Mesothelial cell of epicardium (in vitro differentiated cells): ENCODE measurements around the gene SERP1. TPM values are rescaled to one million over a fixed set of nuclear protein-coding genes. Genes with fewer than 3 reads are reported as not detected.
"Not testable (repeated sequence)": the region's sequence is repeated elsewhere in the genome, so short reads cannot be mapped to it uniquely, and the experiment has no call there.

Experiments
- DNase-seq, 2 experiments: peaks; one replicate each; pipeline ENCODE4 v3.0.0; 2021; ENCODE audit warnings: low spot score in 2 of 2; ENCODE audit not compliant: unreplicated experiment in 2 of 2
- H3K27ac Mint-ChIP-seq: 2 replicates; pipeline ENCODE4 v1.8.0; 2021; ENCODE audit warnings: mixed read lengths
- H3K27me3 Mint-ChIP-seq: 2 replicates; pipeline ENCODE4 v1.8.0; 2021; ENCODE audit warnings: low read depth, mixed read lengths
- H3K36me3 Mint-ChIP-seq: 2 replicates; pipeline ENCODE4 v1.8.0; 2021; ENCODE audit warnings: mixed read lengths
- H3K4me1 Mint-ChIP-seq: 2 replicates; pipeline ENCODE4 v1.8.0; 2021; ENCODE audit warnings: mixed read lengths
- H3K4me3 Mint-ChIP-seq: 2 replicates; pipeline ENCODE4 v1.8.0; 2021; ENCODE audit warnings: mild to moderate bottlenecking, moderate library complexity, mixed read lengths
- H3K9me3 Mint-ChIP-seq: 2 replicates; pipeline ENCODE4 v1.8.0; 2021; ENCODE audit warnings: mixed read lengths
- total RNA-seq: library from RNA; stranded (reverse); gene quantifications from 3 replicates; pipeline ENCODE4 v1.2.1, GENCODE V29; 2021
- TF ChIP-seq, protein P1 (sequence below): fragments of 200-600 bp; sonication (generic); IDR thresholded peaks from one replicate; pipeline ENCODE4 v1.5.0; 2021; ENCODE audit warnings: antibody characterized with exemption; ENCODE audit not compliant: unreplicated experiment

The SERP1 gene
- total RNA-seq, 1 donor from 2014 or later, result 85.8 TPM

- no peaks in the 10 kb centered on the region for H3K4me1 Mint-ChIP-seq
- no peak overlapping the region for H3K27ac Mint-ChIP-seq
- H3K36me3 Mint-ChIP-seq, result no peaks in the 10 kb centered on the region
- no peak for DNase-seq
- peaks cover 21% of the 10 kb centered on the region for H3K9me3 Mint-ChIP-seq
- no peak overlapping the region for H3K4me3 Mint-ChIP-seq
- H3K27me3 Mint-ChIP-seq, result no peaks in the 10 kb centered on the region
- TF ChIP-seq, protein P1, sequence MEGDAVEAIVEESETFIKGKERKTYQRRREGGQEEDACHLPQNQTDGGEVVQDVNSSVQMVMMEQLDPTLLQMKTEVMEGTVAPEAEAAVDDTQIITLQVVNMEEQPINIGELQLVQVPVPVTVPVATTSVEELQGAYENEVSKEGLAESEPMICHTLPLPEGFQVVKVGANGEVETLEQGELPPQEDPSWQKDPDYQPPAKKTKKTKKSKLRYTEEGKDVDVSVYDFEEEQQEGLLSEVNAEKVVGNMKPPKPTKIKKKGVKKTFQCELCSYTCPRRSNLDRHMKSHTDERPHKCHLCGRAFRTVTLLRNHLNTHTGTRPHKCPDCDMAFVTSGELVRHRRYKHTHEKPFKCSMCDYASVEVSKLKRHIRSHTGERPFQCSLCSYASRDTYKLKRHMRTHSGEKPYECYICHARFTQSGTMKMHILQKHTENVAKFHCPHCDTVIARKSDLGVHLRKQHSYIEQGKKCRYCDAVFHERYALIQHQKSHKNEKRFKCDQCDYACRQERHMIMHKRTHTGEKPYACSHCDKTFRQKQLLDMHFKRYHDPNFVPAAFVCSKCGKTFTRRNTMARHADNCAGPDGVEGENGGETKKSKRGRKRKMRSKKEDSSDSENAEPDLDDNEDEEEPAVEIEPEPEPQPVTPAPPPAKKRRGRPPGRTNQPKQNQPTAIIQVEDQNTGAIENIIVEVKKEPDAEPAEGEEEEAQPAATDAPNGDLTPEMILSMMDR, result no peak
Measured at GRCh38 chr3:150511122-150511821, 35.0 kb downstream of the SERP1 start.

DNA sequence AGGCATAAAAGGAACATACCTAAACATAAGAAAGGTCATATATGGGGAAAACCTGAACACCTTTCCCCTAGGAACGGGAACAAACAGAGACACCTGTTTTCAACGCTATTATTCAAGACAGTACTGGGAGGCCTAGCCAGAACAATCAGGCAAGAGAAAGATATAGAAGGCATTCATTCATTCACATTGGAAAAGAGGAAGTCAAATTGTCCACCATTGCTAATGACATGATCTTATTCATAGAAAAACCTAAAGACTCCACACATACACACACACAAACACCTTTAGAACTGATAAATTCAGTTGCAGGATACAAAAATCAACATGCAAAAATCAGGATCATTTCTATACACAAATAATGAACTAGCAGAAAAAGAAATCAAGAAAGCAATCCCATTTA is 36.5 kb downstream of the SERP1 start:
- Mint-ChIP-seq H3K27me3 (no peaks in the 10 kb centered on the region), H3K4me1 (no peaks in the 10 kb centered on the region), H3K27ac (no peak overlapping the region), H3K36me3 (no peaks in the 10 kb centered on the region), H3K4me3 (no peak overlapping the region), H3K9me3 (peaks cover 15% of the 10 kb centered on the region)
- TF ChIP-seq, protein P1, result no peak
- no peak for DNase-seq

DNA sequence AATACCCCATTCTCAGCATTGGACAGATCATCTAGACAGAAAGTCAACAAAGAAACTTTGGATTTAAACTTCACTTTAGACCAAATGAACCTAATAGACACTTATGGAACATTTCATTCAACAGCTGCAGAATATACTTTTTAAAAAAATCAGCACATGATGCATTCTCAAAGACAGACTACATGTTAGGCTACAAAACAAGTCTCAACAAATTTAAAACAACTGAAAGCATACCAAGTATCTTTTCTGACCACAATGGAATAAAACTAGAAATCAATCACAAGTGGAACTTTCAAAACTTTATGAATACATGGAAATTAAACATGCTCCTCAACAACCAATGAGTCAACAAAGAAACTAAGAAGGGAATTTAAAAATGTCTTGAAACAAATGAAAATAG is 37.9 kb downstream of the SERP1 start:
- Mint-ChIP-seq H3K36me3 (no peaks in the 10 kb centered on the region), H3K27me3 (no peaks in the 10 kb centered on the region), H3K4me1 (no peaks in the 10 kb centered on the region), H3K4me3 (no peak overlapping the region), H3K9me3 (peaks cover 15% of the 10 kb centered on the region), H3K27ac (no peak overlapping the region)
- TF ChIP-seq, protein P1, result no peak
- DNase-seq, result no peak

DNA sequence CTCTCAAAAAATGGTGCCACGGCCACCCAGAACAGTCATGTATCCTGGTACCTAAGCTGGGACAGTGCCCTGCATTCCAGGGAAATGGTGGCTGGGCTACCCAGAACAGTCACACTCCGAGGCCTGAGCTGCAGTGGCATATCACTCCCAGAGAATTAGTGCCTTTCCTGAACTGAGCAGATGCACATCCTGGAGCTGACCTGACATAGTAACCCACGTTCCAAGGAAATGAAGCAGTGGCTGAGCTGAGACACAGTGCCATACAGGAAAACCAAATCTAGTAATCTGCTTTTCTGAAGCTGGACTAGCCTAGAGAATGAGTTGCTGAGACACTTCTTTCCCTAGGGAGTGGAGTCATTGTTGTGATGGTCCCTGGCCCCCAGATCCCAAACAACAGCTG is 41.8 kb downstream of the SERP1 start:
- DNase-seq, result no peak
- H3K4me3 Mint-ChIP-seq, result no peak overlapping the region
- H3K27me3 Mint-ChIP-seq, result no peaks in the 10 kb centered on the region
- H3K4me1 Mint-ChIP-seq, result no peaks in the 10 kb centered on the region
- H3K36me3 Mint-ChIP-seq, result peaks cover 4% of the 10 kb centered on the region
- H3K27ac Mint-ChIP-seq, result no peak overlapping the region
- H3K9me3 Mint-ChIP-seq, result peaks cover 21% of the 10 kb centered on the region
- TF ChIP-seq, protein P1, result no peak

DNA sequence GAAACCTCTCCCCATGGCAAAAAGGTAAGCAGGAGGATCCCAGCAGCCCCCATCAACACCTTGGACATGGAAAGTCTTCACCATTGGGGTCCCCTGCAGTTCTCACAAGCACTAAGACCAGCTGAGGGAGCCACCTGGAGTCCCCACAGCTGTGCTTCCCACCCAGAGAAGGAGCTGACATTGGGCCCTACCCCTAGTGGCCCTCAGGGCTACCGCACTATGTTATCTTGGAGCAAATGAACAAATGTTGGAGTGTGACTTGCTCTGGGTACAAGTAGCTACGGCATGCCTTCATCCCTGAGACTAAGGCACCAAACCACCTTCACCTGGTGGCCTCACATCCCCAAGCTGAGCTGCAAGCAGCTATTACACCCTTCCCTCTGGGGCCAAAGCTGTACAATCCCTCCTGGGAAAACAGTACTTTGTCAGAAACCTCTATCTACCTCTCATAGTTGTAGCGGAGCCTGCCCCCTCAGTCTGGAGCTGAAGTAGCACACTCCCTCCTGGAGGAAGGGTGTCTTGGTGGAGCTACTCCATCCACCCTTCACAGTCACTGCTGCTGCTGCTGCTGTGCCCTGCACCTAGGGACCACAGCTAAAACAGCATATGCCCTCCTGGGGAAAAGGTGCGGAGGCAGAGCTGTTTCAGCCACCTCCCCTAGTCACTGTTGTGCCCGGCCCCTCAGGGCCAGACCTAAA is 42.7 kb downstream of the SERP1 start:
- Mint-ChIP-seq H3K27me3 (no peaks in the 10 kb centered on the region), H3K27ac (no peak overlapping the region), H3K4me1 (no peaks in the 10 kb centered on the region), H3K4me3 (no peak overlapping the region), H3K36me3 (peaks cover 4% of the 10 kb centered on the region), H3K9me3 (peaks cover 24% of the 10 kb centered on the region)
- DNase-seq, result no peak
- TF ChIP-seq, protein P1, result no peak

- not testable (repeated sequence) for DNase-seq, H3K27me3 Mint-ChIP-seq, H3K9me3 Mint-ChIP-seq, H3K4me1 Mint-ChIP-seq, H3K36me3 Mint-ChIP-seq, H3K27ac Mint-ChIP-seq, H3K4me3 Mint-ChIP-seq
Measured at GRCh38 chr3:150500960-150501359, 45.3 kb downstream of the SERP1 start.
